GM08714 (cell line): ENCODE measurements around the gene PTPA.
A peak's percentile ranks its signal among the peaks of the same experiment; 100 is the strongest.

ENCODE experiments used
- H3K4me3 ChIP-seq: fragments of 200-500 bp; sonication (Bioruptor generic); 2 replicates; pipeline ENCODE4 v1.5.1; 2014; ENCODE audit warnings: mild to moderate bottlenecking, low read length, inconsistent platforms
- ZNF274 ChIP-seq: IDR thresholded peaks from 2 replicates; pipeline ENCODE4 v1.6.1; 2012; ENCODE audit warnings: mild to moderate bottlenecking, low read depth, low read length

The PTPA gene

GRCh38 chr9:129098328-129098727 lies 12.9 kb upstream of the PTPA start:
- H3K4me3 ChIP-seq = no peak overlapping the region
- TF ChIP-seq ZNF274 = no peak

GRCh38 chr9:129100383-129101169 lies 10.6 kb upstream of the PTPA start:
- no peak for TF ChIP-seq ZNF274
- no peak overlapping the region for H3K4me3 ChIP-seq

GRCh38 chr9:129101279-129101678 lies 9.9 kb upstream of the PTPA start:
- no peak overlapping the region for H3K4me3 ChIP-seq
- TF ChIP-seq ZNF274 = no peak

DNA sequence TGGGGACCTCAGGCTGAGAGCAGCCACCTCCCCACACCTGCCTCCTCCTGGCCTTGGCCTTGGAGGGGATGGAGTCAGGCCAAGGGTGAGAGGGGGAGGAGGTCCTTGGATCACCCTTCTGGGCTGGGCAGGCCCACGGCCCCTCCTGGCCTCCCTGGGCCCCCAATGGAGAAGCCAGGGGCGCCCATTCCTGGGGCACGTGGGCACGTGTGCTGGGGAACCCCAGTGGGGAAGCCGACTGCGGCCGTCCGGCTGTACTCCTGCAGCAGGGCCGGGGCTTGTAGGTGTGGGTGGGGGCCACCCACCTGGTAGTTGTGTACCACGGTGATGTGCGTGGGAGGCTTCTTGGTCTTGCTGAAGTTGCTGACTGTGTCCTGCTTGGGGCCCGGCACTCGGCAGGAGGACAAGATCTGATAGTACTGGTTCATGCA lies 9.1 kb upstream of the PTPA start:
- no peak overlapping the region for H3K4me3 ChIP-seq
- TF ChIP-seq ZNF274 = no peak

DNA sequence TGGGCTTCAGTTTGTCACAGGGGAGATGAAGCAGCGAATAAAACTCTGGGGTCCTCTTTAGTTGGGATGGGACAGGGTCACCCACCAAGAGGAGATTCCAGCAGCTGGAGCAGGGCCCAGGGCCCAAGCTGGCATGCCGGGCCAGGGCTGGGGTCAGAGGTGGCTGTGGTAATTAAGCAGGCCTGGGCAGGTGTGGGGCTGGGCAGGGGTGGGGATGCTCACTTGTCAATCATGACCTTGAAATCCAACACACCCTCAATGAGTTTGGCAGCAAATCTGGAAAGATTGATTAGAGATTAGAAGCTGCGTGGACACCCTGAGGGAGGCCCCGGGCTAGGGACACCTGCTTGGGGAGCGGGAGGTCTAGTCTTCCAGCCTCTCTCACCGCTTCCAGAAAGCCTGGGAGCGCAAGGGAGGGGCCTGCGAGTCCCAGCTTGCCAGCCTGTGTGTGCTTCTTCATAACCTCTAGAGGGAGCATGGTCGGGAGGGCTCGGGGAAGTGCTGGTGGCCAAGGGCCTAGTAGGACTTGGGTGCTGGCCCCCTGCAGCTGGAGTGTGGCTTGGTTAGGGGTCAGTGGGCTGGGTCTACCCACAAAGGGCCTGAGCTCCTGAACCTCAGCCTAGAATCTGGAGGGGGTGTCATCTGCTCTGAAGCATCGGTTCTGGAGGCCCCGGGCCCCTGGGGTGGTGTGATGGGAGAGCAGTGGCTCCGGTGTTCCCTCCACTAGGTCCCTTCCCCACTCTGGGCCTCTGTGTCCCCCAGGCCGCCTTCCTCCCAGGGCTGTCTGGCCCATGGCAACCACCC lies 8.2 kb upstream of the PTPA start:
- TF ChIP-seq ZNF274 = no peak
- no peak overlapping the region for H3K4me3 ChIP-seq

GRCh38 chr9:129103595-129103965 lies 7.6 kb upstream of the PTPA start:
- TF ChIP-seq ZNF274 = no peak

DNA sequence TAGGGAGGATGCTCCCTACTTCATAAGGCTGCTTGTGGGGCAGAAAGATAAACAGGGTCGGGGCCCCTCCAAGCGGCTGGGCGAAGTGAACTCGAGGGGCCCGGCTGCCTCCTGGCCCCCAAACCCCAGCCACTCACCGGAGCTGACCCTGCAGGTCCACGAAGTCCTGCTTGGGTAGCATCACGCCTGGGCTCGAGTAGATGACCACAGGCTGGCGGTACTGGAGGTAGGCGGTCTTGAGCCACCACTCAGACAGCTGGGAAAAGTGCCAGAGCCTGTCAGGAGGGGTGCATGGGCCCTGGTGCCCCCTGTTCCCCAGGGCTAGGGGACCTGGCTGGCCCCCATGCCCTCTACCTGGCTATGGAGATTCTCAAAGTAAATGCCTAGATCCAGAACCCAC lies 7.2 kb upstream of the PTPA start:
- no peak for TF ChIP-seq ZNF274

More at GRCh38 chr9:129103595-129103965, 7.6 kb upstream of the PTPA start:
- no peak overlapping the region for H3K4me3 ChIP-seq

DNA sequence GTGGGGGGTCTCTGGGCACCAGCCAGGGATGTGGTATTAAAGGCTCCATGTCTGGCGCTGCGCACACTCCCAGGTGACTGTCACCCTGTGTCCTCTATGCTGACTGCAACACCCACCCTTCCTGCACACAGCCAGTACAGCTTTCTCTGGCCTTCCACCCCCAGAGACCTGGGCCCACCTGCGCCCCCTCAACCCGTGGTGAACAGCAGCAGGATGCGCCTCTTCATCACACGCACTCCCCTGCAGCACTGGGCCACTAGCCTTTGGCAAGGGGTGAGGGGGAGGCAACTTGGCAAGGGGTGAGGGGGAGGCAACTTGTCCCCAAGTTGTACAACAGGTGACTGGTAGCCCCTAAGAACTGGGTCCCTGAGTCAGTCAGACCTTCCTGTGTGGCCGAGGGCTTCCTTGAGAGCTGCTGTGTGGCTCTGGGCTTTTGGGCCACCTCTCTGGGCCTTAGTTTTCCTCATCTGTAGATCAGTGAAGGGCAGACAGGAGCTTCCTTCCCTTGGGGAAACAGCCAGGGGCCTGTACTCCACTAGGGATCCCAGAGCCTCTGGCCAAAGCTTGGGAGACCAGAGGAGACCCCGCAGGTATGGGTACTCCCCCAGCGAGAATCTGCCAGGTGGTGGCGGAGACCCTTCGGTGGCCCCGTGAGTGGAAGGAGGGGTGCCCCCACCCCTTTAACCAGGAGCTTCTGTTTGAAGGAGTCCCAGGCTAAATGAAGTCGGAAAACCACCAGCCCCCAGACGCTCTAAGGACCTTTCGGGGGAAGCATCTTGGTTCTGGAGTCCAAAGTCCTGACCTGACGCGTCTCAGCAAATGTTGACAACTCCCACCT lies 5.1 kb upstream of the PTPA start:
- no peak for TF ChIP-seq ZNF274

More for the DNA sequence above, 7.2 kb upstream of the PTPA start:
- H3K4me3 ChIP-seq = no peak overlapping the region

GRCh38 chr9:129107651-129108050 lies 3.6 kb upstream of the PTPA start:
- TF ChIP-seq ZNF274 = no peak

More for the DNA sequence above, 5.1 kb upstream of the PTPA start:
- H3K4me3 ChIP-seq = no peak overlapping the region

DNA sequence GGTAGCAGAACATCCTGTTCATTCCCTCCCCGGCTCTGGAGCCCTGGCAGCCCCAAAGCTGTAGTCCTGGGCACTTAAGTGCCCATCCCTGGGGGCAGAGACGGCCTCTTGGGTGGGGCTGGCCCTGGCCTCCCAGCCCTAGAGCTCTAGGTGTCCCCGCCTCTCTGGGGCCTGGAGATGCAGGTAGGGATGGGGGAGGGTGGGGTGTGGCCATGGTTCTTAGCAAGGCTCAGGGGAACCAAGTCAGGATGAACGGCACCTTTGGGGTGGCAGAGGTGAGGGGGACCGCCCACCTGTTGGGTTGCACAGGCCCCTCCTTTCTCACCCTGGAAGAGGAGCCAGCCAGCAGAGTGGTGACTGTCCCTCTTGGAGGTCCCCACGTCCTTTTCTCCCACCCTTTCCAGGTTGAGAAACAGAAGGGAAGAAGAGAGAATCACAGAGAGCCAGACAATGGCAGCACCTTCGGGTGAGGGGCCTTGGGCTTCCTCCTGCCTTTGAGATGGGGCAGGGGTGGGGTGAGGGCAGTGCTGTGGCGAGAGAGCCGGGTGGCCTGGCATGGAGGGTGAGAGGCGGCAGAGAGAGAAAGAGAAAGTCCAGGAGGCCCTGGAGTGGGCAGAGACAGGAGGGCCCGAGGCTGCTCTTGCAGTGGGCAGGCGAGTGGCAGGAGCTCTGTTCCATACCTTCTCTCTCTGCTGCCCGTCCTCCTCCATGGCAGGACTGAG lies 3.0 kb upstream of the PTPA start:
- no peak for TF ChIP-seq ZNF274
- H3K4me3 ChIP-seq = no peak overlapping the region

More at GRCh38 chr9:129107651-129108050, 3.6 kb upstream of the PTPA start:
- no peak overlapping the region for H3K4me3 ChIP-seq

- TF ChIP-seq ZNF274 = no peak
- H3K4me3 ChIP-seq = no peak overlapping the region
Measured at GRCh38 chr9:129108805-129109536, 2.2 kb upstream of the PTPA start.

DNA sequence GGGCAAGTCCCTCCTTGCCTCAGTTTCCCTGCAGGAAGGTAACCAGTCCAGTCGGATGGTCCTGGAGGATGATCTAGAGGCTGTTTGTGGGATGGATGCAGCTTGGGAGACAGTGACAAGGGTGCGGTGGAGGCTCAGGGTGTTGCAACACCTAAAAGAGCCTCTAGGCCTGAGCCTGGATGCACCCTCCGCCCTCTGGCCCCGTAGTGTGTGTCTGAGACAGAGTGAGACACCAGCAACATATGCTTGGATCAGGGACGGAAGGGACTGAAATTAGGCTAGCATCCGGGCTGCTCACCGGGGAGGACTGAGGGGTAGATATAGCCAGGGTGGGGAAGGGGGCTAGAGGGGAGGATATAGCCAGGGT lies 1.7 kb upstream of the PTPA start:
- no peak overlapping the region for H3K4me3 ChIP-seq
- TF ChIP-seq ZNF274 = no peak

DNA sequence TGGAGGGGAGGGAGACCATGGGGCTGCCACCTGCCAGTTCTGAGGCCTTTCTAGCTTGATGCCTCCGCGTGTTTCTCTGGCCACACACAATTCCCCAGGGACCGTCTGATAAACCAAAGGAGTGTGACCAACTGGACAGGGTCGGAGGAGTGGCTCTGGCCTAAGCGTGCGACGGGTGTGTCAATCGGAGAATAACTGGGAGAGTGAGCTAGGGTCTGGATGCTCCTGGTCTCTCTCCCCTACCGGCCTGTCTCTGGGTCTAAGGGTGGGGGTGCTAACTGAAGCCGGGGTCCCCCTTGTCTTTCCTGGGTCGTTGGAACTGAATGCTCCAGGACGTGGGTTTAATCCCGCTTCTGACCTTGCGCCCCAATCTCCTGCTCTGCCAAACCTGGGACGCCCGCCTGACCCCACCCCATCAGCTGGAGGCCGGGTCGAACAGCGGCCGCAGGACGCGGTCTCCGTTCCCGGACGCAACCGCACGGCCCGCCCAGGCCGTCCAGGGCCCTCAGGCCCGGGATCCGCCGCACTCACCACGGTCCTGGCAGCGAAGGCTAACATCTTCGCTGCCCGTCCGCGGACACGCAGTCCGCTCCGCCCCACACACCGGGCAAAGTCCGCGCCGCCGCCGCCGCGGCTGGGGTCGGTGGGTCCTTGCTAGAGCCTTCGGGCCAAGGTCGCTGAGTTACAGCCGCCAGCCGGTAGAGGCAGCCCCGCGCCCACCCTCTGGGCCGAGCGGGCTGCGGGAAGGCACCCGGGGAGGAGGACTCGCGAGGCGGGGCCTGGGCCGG lies 1.1 kb upstream of the PTPA start:
- no peak for TF ChIP-seq ZNF274
- peak overlapping the region; percentile 67; the same call in 1 of the 2 replicates for H3K4me3 ChIP-seq
